NB4 (cell line): ENCODE data around the gene DLG3.

Source experiments
- CTCF ChIP-seq: IDR thresholded peaks from one replicate; pipeline ENCODE4 v1.5.1; 2012; ENCODE audit warnings: low read depth, low read length
- POLR2A ChIP-seq: IDR thresholded peaks from 2 replicates; pipeline ENCODE4 v1.6.1; 2011; ENCODE audit warnings: mild to moderate bottlenecking; ENCODE audit not compliant: insufficient read length; ENCODE audit errors: extremely low read depth

- TF ChIP-seq CTCF (peak; percentile 79), POLR2A (no peak)
Observed at GRCh38 chrX:70454441-70455365, 10.1 kb downstream of the DLG3 start.
